K562 (cell line): ENCODE measurements around the gene NTNG1. TPM values are rescaled to one million over a fixed set of nuclear protein-coding genes. Genes with fewer than 3 reads are reported as not detected.

Experiments
- ATAC-seq: fragments of 200-7000 bp; cut with Tn5 transposase; 3 replicates; pipeline ENCODE4 v1.9.1; 2020; ENCODE audit warnings: moderate library complexity
- BruUV-seq: library from RNA; stranded (reverse); fragments of 400-500 nt; replicated peaks from 2 replicates; lab custom pipeline; 2021; lab: Mats Ljungman, UMichigan
- CTCF ChIA-PET: fragments of 300-600 bp; formaldehyde crosslinking; extraction: SDS; loops from one replicate; lab custom pipeline; 2021; ENCODE audit warnings: low intra/inter-chr PET ratio; lab: Yijun Ruan, JAX
- POLR2A ChIA-PET: fragments of 300-600, 350-650 bp; sonication (Branson Sonifier 250); formaldehyde crosslinking; extraction: SDS; loops from one replicate; lab custom pipeline; 2021; ENCODE audit warnings: antibody characterized with exemption, inconsistent platforms; lab: Yijun Ruan, JAX
- DNase-seq, 4 experiments: peaks; one replicate each; pipeline versions ENCODE4 v3.0.0 to v3.0.0-alpha.2; 2011 to 2018; ENCODE audit warnings: low spot score in 3 of 4, mixed read lengths in 3 of 4; ENCODE audit errors: extremely low read depth in 1 of 4
- FAIRE-seq: peaks from 2 replicates; lab custom pipeline; 2011; peaks lifted over from hg19 to GRCh38; lab: Jason Lieb, UNC
- H2AFZ ChIP-seq: 2 replicates; pipeline ENCODE4 v1.6.0; 2011; ENCODE audit warnings: low read depth, low read length, control low read depth, inconsistent platforms
- H3K27ac ChIP-seq: fragments of 200-600 bp; 3 replicates; pipeline ENCODE4 v1.8.0; 2011; ENCODE audit warnings: low read depth, mild to moderate bottlenecking, control low read depth, inconsistent platforms, low read length, moderate library complexity, mixed read lengths; ENCODE audit errors: extremely low read depth
- H3K27me3 ChIP-seq, 2 experiments: fragments of 300-600 bp in 1 of 2; 2 replicates in 1 of 2; 3 replicates in 1 of 2; pipeline versions ENCODE4 v1.6.0 to v1.8.0; 2011; ENCODE audit warnings: inconsistent platforms in 2 of 2, low read length in 2 of 2, mild to moderate bottlenecking in 1 of 2, mixed read lengths in 1 of 2, moderate library complexity in 1 of 2; ENCODE audit not compliant: control insufficient read depth in 2 of 2, insufficient read depth in 2 of 2
- H3K36me3 ChIP-seq: fragments of 300-600 bp; 3 replicates; pipeline ENCODE4 v1.8.0; 2011; ENCODE audit warnings: mild to moderate bottlenecking, low read length, inconsistent platforms; ENCODE audit not compliant: control insufficient read depth, insufficient read depth
- H3K4me1 ChIP-seq, 2 experiments: fragments of 200-600 bp in 1 of 2; replicated peaks in 1 of 2; 2 replicates in 1 of 2; 3 replicates in 1 of 2; pipeline versions ENCODE4 v1.5.1 to v1.8.0; 2011; ENCODE audit warnings: inconsistent platforms in 2 of 2, low read length in 2 of 2, mild to moderate bottlenecking in 1 of 2, mixed read lengths in 1 of 2, moderate library complexity in 1 of 2; ENCODE audit not compliant: control insufficient read depth in 2 of 2, insufficient read depth in 2 of 2
- H3K4me2 ChIP-seq: 2 replicates; pipeline ENCODE4 v1.6.1; 2011; ENCODE audit warnings: low read length, control low read depth, inconsistent platforms, mixed read lengths; ENCODE audit not compliant: insufficient read depth
- H3K4me3 ChIP-seq: fragments of 200-600 bp; sonication (generic), shearing (Covaris generic); 2 replicates; pipeline ENCODE4 v1.5.1; 2016; ENCODE audit warnings: control low read depth, inconsistent platforms
- H3K79me2 ChIP-seq: fragments of 200-600 bp; 3 replicates; pipeline ENCODE4 v1.8.0; 2011; ENCODE audit warnings: low read length, inconsistent platforms; ENCODE audit not compliant: control insufficient read depth, insufficient read depth
- H3K9ac ChIP-seq, 2 experiments: 2 replicates each; pipeline versions ENCODE4 v1.6.0 to v1.6.1; 2011; ENCODE audit warnings: low read depth in 2 of 2, low read length in 2 of 2, control low read depth in 1 of 2, inconsistent platforms in 1 of 2, mild to moderate bottlenecking in 1 of 2, mixed read lengths in 1 of 2; ENCODE audit not compliant: insufficient read depth in 1 of 2
- H3K9me1 ChIP-seq: one replicate; pipeline ENCODE4 v1.6.0; 2011; ENCODE audit warnings: inconsistent platforms, mild to moderate bottlenecking, low read length, moderate library complexity; ENCODE audit not compliant: control insufficient read depth, insufficient read depth
- H3K9me3 ChIP-seq: replicated peaks from 2 replicates; pipeline ENCODE4 v1.5.1; 2011; ENCODE audit warnings: low read depth, low read length, inconsistent platforms; ENCODE audit not compliant: control insufficient read depth, insufficient read depth
- H4K20me1 ChIP-seq: replicated peaks from 2 replicates; pipeline ENCODE4 v1.6.1; 2011; ENCODE audit warnings: low read length, inconsistent platforms, mixed read lengths; ENCODE audit not compliant: control insufficient read depth, insufficient read depth
- ARID1B ChIP-seq: fragments of 450-650 bp; IDR thresholded peaks from 2 replicates; pipeline ENCODE4 v1.6.1; 2016; ENCODE audit warnings: antibody characterized with exemption, mild to moderate bottlenecking, inconsistent platforms
- BRF2 ChIP-seq: IDR thresholded peaks from 3 replicates; pipeline ENCODE4 v1.6.1; 2011; ENCODE audit warnings: borderline replicate concordance, mild to moderate bottlenecking; ENCODE audit not compliant: insufficient read length, insufficient read depth
- CBFB ChIP-seq: sonication (generic); formaldehyde crosslinking; IDR thresholded peaks from 2 replicates; pipeline ENCODE4 v1.4.0; 2020; ENCODE audit warnings: mild to moderate bottlenecking, missing genetic modification reagents
- CCNT2 ChIP-seq: IDR thresholded peaks from 2 replicates; pipeline ENCODE4 v1.6.1; 2011; ENCODE audit warnings: borderline replicate concordance, low read depth, mild to moderate bottlenecking, moderate library complexity, mixed read lengths, low read length; ENCODE audit not compliant: insufficient read length; ENCODE audit errors: extremely low read depth
- EWSR1 ChIP-seq: fragments of 450-650 bp; IDR thresholded peaks from 2 replicates; pipeline ENCODE4 v1.6.1; 2018; ENCODE audit warnings: borderline replicate concordance, mild to moderate bottlenecking, low read depth, moderate library complexity; ENCODE audit not compliant: partially characterized antibody
- FOXK2 ChIP-seq, 2 experiments: fragments of 450-650 bp; IDR thresholded peaks in 1 of 2; conservative IDR thresholded peaks in 1 of 2; 2 replicates each; pipeline ENCODE4 v1.6.1; 2016; ENCODE audit warnings: low read depth in 2 of 2, mild to moderate bottlenecking in 1 of 2
- FOXP1 ChIP-seq: sonication (generic); formaldehyde crosslinking; IDR thresholded peaks from 2 replicates; pipeline ENCODE4 v1.8.0; 2022; ENCODE audit warnings: mild to moderate bottlenecking, missing genetic modification reagents
- MAFF ChIP-seq: IDR thresholded peaks from 2 replicates; pipeline ENCODE4 v1.6.1; 2012; ENCODE audit warnings: low read length, improper control_type of control experiment
- MNT ChIP-seq, 2 experiments: fragments of 450-650 bp; conservative IDR thresholded peaks; 2 replicates each; pipeline ENCODE4 v1.6.1; 2017; ENCODE audit warnings: mild to moderate bottlenecking in 2 of 2, moderate library complexity in 2 of 2
- PHB2 ChIP-seq: fragments of 450-650 bp; IDR thresholded peaks from 2 replicates; pipeline ENCODE4 v1.6.1; 2017; ENCODE audit warnings: low read depth
- RNF219 ChIP-seq: fragments of 250-450 bp; sonication (Bioruptor Pico); IDR thresholded peaks from 2 replicates; pipeline ENCODE4 v1.5.0; 2022; ENCODE audit warnings: mild to moderate bottlenecking
- SREBF2 ChIP-seq: sonication (generic); formaldehyde crosslinking; IDR thresholded peaks from 2 replicates; pipeline ENCODE4 v1.4.0; 2020; ENCODE audit warnings: mild to moderate bottlenecking, missing genetic modification reagents
- THRAP3 ChIP-seq: fragments of 450-650 bp; IDR thresholded peaks from 2 replicates; pipeline ENCODE4 v1.6.1; 2016; ENCODE audit warnings: mild to moderate bottlenecking, inconsistent platforms, borderline replicate concordance
- ZNF121 ChIP-seq: sonication (generic); formaldehyde crosslinking; conservative IDR thresholded peaks from 2 replicates; pipeline ENCODE4 v1.8.0; 2022; ENCODE audit warnings: missing genetic modification reagents
- ZNF696 ChIP-seq: fragments of 250-450 bp; sonication (Bioruptor Pico); conservative IDR thresholded peaks from 2 replicates; pipeline ENCODE4 v1.4.0; 2020; ENCODE audit warnings: mild to moderate bottlenecking, moderate library complexity
- WGBS: fragments of 100-300 bp; shearing (Covaris generic); methylation state at CpG from one replicate; pipeline ENCODE4 v1.1.6; 2016; ENCODE audit warnings: low coverage, mixed read lengths; ENCODE audit not compliant: insufficient coverage; ENCODE audit errors: missing lambda C conversion rate; 5-methylcytosine and 5-hydroxymethylcytosine counted together
- in situ Hi-C: fragments of 300-500 bp; cut with MboI; formaldehyde crosslinking; loops from 4 replicates; pipeline ENCODE4 v1.15.0; 2018; ENCODE audit warnings: inconsistent platforms, mixed read lengths
- intact Hi-C: fragments of 100-400 bp; cut with micrococcal nuclease; formaldehyde crosslinking; loops from 2 replicates; pipeline ENCODE4 v1.14.2; 2022
- polyA plus RNA-seq, 8 experiments: library from polyadenylated mRNA; depleted of rRNA in 4 of 8; stranded (reverse) in 5 of 8; unstranded in 3 of 8; fragments of >200 nt; fragmentation: Nextera tagmentation in 2 of 8; fragmentation: Illumina TruSeq in 1 of 8; extraction: Ambion mirVana in 2 of 8; extraction: Trizol in 1 of 8; gene quantifications; 2 replicates each; pipeline versions ENCODE4 v1.2.1 to v1.2.3, GENCODE V29; 2011 to 2014; ENCODE audit warnings: inconsistent platforms in 1 of 8, missing spikeins in 1 of 8
- total RNA-seq, 7 experiments: library from RNA; depleted of rRNA in 6 of 7; stranded (reverse); fragments of >200 nt in 6 of 7; fragmentation: Illumina TruSeq in 2 of 7; extraction: Trizol in 2 of 7; gene quantifications; 2 replicates each; pipeline versions ENCODE4 v1.2.1 to v1.2.3, GENCODE V29; 2011 to 2021; ENCODE audit warnings: low replicate concordance in 1 of 7

NTNG1 gene
- total and polyA plus RNA-seq, 9 of the 15 experiments (the other 6 are each of a cell fraction or from before 2014, with no cell fraction given): not detected

GRCh38 chr1:107149946-107150345, 9.1 kb downstream of the NTNG1 start (continued):
- TF ChIP-seq EWSR1: no peak
- TF ChIP-seq, all 486 proteins: peak for 1

GRCh38 chr1:107151295-107151694, 10.5 kb downstream of the NTNG1 start:
- Histone ChIP-seq H2AFZ (no peak overlapping the region), H3K9ac (no peak overlapping the region), H3K27ac (no peak overlapping the region), H3K27me3 (no peaks in the 10 kb centered on the region), H3K4me2 (no peak overlapping the region), H3K4me3 (no peak overlapping the region), H4K20me1 (no peaks in the 10 kb centered on the region), H3K9me1 (no peaks in the 10 kb centered on the region), H3K4me1 (no peaks in the 10 kb centered on the region), H3K9me3 (no peaks in the 10 kb centered on the region), H3K79me2 (no peaks in the 10 kb centered on the region), H3K36me3 (no peaks in the 10 kb centered on the region)
- TF ChIP-seq MNT (conservative IDR thresholded peaks at IDR 0.05): no peak
- TF ChIP-seq MAFF: no peak
- TF ChIP-seq ZNF696 (CRISPR knock-in tag): no peak
- no peak for TF ChIP-seq PHB2
- no peak for TF ChIP-seq FOXP1 (CRISPR knock-in tag)
- no peak for TF ChIP-seq SREBF2 (CRISPR knock-in tag)
- no peak for TF ChIP-seq BRF2
- no peak for TF ChIP-seq CCNT2
- TF ChIP-seq CBFB (CRISPR knock-in tag): no peak
- no peak for TF ChIP-seq ARID1B
- no peak for TF ChIP-seq ZNF121 (CRISPR knock-in tag)
- TF ChIP-seq RNF219 (CRISPR knock-in tag): no peak
- TF ChIP-seq FOXK2 (conservative IDR thresholded peaks at IDR 0.05 in 1 of 2, IDR thresholded peaks at IDR 0.05 in 1 of 2; ENCODE audit: low read depth in 2 of 2): no peak
- no peak for TF ChIP-seq THRAP3
- WGBS: 3% methylated on average over 3 of the region's 3 CpGs
- no peak for FAIRE-seq
- ATAC-seq: no peak
- CTCF ChIA-PET: no interaction called here
- in situ Hi-C loops (no loop called here), intact Hi-C loops (no loop called here)
- POLR2A ChIA-PET: no interaction called here
- no TSS peak for BruUV-seq
- no peak for DNase-seq
